Globus pallidus (tissue), 1 donor: ENCODE results near the gene CDC42.
"Not testable (repeated sequence)": the region's sequence is repeated elsewhere in the genome, so short reads cannot be mapped to it uniquely, and the experiment has no call there.

ENCODE experiments used
- DNase-seq: peaks from one replicate; pipeline ENCODE4 v3.0.0-alpha.2; 2015; ENCODE audit warnings: low spot score

Gene CDC42

DNA sequence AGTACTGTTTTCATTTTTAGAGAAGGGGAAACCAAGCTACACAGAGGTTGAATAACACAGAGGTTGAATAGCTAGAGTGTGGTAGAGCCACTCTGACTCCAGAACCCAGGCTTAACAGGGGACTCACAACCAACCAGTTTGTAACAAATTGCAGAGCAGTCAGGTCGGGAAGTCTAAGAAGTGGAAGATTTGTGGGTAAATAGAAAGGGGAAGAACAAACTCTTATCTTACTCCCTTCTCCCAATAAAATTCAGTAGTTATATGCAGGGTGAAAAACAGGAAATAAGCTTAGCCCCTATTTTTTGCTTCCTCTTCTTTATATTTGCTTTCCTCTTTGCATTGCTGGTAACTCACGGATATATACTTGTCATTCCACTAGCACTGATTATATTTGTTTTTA is 23.2 kb downstream of the CDC42 start:
- DNase-seq = no peak

DNA sequence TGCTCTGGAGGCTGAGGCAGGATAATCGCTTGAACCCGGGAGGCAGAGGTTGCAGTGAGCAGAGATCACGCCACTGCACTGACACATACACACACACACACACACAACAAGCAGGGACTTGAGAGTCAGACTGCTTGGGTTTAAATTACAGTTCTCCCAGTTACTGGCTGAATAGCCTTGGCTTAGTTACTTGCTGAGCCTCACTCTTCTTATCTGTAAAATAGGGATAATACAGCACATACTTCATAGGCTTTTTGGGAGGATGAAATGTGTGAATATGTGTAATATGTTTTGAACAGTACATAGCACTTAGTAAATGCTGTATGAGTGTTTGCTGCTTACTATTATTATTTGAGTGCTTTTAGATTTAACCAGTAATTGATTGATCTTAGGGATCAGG is 23.8 kb downstream of the CDC42 start:
- DNase-seq = no peak

DNA sequence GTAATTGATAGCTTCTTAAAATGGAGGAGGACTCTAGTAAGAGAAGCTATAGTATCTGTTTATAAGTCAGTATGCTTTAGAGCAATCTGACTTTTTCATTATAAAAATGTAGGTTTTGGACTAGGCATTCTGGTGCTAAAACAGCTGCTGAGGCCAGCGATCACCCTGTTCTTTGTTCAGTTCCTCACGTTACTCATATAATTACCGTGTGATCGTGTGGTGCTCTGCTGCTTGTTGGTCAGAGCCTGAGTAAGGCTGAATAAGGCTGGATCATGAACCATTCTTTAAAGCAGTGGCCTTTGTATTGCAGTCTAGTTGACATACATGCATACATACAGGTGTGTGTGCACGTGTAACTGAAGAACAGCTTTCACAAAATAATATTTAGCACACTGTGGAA is 25.2 kb downstream of the CDC42 start:
- no peak for DNase-seq

DNA sequence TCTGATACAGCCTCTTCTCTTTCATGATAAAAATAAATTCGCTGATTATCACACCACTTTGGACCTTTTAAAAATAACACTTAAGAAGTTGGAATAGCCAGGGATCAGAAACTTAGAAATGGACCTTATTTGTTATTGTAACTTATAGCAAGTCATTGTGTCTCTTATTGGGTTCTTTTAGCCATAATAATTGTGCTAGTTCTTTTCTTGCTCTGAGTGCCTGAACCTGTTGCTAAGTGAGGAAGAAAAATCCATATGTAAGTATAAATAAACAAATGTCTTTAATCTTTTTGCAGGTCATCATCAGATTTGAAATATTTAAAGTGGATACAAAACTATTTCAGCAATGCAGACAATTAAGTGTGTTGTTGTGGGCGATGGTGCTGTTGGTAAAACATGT is 25.6 kb downstream of the CDC42 start:
- no peak for DNase-seq

DNA sequence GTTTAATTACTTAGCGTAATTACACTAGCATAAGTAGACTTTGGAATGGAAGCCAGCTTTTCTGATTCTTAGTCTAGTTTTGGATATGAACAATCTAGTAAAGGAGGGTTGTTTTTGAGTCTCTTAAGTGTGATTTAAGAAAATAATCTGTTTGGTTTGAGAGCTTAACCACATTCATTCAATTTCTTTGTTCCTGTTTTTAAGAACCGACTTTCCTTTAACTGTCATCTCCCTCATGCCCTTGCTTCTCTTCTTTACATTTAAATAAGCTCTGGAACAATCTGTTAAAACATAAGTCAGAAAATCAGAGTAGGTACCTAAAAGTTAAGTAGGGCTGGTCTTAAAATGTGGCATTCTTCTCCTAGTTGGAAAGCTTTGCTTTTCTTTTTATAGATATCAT is 27.7 kb downstream of the CDC42 start:
- DNase-seq = no peak

DNA sequence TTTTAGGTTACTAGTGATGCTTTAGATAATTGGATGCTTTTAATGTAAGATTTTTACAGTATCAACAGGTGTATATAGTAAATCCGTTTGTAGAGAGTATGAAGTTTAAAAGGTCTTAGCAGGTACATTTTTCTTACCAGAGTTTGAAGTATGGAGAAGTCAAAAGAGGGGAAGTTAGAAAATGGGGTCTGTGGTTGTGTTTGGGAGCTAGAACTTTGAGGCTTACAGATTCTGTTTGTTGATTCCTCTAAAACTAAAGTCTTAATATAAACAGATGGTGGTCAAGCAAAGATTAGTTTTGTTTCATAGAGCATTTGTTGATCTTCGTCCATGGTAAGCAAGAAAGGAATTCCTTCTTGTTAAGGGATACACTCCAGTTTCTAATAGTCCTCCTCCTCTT is 35.8 kb downstream of the CDC42 start:
- no peak for DNase-seq

DNA sequence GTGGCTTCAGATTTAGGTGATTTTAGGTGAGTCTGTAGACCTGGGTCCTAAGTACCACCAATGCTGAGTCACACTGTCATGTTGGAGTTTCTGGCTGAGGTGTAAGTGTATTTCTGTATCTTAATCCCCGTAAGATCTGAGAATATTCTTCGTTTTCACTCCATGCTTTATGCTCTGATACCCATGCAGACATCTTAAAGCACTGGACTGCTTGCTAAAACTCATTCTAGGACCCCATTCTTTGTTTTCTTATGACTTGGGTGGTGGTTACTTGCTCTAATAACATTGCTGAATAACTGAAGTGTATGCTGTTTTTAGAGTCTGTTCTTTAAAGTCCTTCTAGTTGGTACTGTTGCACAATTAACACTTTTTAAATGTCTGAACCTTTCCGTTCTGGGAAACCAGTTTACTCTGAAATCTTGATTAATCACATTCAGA is 36.6 kb downstream of the CDC42 start:
- DNase-seq = no peak

DNA sequence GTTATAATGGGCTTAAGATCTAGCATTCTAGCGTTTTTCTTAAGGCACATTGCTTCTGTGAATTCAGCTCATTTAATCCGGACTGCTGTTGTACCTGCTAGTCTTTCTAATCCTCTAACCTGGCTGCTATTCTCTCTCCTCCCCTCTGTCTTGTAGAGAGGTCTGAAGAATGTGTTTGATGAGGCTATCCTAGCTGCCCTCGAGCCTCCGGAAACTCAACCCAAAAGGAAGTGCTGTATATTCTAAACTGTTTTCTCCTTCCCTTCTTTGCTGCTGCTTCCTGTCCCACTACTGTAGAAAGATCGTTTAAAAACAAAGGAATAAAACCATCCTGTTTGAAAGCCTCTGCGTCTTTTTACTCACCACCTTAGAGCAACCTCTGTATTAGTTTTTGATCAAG is 37.3 kb downstream of the CDC42 start:
- DNase-seq = no peak

DNA sequence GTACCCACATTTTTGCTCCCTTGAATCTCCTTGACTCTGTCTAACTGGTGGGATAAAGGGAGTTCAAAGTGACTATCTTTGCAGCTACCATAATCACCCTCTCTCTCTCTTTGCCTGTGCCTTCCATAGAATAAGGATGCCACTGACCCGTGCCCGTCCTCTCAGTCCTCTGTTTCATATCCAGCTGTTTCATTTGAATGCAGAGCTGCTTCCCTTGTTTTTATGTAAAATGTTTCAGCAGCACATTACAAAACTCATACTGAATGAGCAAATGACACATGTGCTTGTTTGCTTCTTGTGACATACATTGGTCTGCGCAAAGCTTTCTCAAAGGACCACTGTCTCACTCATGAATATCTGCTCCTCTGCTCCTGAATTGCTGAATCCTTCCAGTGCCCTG is 38.4 kb downstream of the CDC42 start:
- no peak for DNase-seq

DNA sequence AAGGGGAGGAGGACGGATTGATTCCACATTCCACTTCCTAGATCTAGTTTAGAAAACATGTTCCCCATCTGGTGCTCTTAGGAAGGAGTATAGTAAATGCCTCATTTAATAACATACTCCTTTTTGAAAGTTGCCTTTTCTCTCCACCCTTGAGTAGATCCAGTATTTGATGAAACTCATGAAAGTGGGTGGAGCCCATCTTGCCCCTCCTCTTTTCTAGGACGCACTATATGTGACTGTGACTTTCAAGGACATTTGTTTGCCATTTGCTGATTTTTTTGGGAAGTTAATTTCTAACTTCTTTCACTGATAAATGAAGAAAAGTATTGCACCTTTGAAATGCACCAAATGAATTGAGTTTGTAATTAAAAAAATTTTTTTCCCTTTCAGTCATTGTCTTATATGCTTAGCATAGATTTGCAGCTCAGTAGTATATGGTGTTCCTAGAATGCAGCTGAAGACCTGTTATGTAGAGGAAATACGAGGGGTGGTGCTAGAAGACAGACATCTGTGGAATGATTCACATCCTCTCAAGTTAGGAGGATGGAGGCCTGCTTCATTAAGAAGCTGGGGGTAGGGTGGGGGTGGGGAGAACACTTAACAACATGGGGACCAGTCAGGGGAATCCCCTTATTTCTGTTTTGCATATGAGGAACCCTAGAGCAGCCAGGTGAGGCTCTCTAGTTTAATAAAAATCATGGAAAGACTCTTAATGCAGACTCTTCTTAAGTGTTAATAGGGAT is 39.7 kb downstream of the CDC42 start:
- not testable (repeated sequence) for DNase-seq

DNA sequence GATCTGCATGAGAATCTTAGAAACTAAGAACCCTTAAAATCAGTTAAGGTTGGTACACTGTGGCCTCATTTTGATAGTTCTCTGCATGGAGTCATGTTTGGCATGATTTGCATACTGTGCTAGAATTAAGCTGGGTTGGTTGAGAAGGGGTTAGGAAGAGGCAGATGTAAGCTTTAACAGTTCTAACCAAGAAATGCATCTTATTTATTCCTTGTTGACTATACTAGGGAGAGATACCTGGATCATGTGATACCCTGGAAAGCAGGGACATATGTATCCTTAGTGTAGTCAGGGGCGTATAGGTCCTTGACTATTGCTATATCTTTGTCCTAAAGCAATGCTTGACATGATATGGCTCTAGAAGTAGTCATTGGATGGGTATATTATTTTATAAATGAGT is 41.0 kb downstream of the CDC42 start:
- DNase-seq = no peak

DNA sequence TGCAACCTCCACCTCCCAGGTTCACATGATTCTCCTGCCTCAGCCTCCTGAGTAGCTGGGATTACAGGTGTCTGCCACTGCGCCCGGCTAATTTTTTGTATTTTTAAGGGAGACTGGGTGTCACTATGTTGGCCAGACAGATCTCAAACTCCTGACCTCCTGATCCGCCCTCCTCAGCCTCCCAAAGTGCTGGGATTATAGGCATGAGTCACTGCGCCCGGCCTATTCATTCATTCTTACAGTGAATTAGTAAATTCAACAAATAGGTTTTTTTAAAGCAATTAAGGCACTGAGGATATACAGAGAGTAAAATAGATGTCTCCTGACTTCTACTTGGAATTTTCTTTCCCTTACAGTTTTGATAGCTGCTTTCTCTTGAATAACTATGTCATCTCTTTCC is 43.5 kb downstream of the CDC42 start:
- DNase-seq = no peak

DNA sequence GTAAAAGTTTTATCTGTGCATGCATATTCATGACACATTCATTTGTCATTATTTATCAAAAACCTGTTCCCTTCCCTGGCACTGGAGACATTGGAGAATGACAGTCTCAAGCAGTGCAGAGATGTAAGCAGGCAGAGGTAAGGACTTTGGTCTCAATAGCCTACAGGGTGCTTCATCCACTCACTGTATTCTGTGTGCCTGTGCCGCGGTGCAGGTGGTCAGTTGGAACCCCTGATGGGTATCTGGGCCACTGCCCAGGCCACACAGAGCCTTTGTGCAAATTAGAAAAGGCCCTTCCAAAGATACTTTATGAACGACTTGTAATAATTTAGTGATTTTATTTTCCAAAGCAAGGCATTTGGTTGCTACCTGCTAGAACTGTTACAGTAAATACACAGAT is 44.0 kb downstream of the CDC42 start:
- DNase-seq = no peak

DNA sequence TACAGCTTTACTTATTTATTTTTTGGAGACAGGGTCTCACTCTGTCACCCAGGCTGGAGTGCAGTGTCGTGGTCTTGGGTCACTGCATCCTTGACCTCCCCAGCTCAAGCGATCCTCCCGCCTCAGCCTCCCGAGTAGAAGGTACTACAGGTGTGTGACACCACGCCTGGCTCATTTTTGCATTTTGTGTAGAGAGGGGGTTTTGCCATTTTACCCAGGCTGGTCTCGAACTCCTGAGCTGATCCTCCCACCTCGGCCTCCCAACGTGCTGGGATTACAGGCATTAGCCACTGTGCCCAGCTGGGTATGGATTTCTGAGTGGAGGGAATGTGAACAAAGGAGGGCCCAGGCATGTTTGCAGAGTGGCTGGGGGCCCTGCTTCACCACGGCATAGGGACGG is 46.2 kb downstream of the CDC42 start:
- DNase-seq = no peak

DNA sequence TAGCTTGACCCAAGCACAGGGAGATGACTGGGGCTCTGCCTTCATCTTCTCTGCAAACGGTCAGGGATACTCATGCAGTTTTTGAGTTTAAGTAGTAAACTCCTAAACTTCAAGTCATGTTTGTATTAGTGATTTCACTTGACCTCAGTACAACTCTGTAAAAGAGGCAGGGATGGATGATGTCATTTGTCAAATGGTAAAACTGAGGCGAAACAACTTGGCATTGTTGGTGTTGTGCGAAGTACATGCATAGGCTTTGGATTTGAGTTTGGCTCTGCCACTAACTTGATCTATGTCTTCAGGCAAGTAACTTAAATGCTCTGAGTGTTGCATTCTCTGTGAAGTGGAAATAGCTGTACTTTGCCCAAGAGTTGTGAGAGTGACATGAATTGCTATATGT is 47.7 kb downstream of the CDC42 start:
- no peak for DNase-seq

DNA sequence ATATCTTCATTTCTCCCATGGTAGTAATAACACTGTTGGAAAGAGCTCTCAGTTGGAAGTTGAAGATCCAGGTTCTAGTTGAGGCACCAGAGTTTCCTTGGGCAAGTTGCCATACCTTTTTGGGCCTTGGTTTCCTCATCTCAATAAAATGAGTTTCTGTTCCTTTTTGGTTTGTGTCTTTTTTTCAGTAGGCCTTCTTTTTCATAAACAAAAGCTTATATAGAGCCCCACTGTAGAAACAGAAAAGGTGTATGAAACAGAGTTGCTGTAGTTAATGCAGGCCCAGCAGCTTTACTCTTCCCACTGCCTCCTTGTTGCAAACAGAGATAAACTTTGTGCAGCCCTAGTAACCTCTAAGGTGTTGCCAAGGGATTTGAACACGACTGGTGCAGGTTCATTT is 48.7 kb downstream of the CDC42 start:
- no peak for DNase-seq

DNA sequence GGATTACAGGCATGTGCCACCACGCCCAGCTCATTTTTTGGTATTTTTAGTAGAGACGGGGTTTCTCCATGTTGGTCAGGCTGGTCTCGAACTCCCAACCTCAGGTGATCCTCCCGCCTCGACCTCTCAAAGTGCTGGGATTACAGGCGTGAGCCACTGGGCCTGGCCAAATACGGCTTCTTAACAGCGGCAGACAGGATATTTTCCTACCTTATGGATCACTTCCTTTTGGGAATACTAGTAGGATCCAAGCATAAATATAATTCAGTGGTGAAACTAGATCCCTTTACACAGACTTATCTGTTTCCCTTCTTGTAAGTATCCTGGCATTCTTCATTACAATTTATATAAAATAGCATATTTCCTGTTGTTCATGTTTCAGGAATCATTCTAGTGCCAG is 49.5 kb downstream of the CDC42 start:
- no peak for DNase-seq

DNA sequence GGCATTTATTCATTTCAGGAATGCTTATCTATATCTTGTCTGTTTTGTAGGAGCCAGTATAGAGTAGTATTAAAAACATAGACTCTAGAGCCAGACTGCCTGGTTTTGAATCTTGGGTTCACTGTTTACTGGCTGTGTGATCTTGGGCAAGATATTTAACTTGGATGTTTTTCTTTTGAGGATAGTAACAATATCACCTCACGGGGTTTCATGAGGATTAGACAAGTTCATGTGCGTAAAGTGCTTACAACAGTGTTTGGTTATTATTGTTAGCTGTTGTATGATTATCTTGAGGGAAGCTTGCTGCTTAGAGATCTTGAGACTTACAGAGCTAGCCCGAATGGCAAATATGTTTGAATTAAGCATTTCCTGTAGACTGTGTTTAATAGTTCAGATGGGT is 50.2 kb downstream of the CDC42 start:
- no peak for DNase-seq

DNA sequence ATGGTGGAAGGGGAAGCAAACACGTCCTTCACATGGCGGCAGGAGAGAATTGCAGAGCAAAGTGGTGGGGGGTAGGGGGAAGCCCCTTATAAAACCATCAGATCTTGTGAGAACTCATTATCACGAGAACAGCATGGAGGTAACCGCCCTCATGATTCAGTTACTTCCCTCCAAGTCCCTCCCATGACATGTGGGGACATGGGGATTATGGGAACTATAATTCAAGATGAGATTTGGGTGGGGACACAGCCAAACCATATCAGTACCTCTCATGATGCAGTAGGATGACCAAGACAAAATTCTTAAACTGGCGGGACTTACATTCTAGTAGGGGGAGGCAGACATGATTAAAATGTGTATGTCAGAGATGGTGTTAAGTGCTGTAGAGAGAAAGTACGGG is 51.6 kb downstream of the CDC42 start:
- no peak for DNase-seq

DNA sequence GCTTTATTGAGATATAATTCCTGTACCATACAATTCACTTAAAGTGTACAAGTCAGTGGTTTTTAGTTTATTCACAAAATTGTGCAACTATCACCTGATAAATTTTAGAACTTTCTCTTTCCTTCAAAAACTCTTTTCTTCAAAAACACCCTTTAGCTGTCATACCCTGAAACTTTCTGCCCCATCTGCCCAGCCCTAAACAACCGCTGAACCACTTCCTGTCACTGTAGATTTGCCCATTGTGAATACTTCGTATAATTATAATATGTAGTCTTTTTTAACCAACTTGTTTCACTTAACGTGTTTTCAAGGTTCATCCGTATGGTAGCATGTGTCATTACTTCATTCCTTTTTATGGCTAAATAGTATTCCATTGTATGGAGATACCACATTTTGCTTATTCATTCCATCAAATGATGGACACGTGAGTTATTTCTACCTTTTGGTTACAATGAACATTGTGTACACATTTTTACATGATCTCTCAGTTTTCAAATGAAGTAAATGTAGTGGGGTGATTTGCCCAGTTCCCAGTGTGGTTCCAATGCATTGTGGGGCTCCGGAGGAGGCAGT is 52.4 kb downstream of the CDC42 start:
- no peak for DNase-seq

DNA sequence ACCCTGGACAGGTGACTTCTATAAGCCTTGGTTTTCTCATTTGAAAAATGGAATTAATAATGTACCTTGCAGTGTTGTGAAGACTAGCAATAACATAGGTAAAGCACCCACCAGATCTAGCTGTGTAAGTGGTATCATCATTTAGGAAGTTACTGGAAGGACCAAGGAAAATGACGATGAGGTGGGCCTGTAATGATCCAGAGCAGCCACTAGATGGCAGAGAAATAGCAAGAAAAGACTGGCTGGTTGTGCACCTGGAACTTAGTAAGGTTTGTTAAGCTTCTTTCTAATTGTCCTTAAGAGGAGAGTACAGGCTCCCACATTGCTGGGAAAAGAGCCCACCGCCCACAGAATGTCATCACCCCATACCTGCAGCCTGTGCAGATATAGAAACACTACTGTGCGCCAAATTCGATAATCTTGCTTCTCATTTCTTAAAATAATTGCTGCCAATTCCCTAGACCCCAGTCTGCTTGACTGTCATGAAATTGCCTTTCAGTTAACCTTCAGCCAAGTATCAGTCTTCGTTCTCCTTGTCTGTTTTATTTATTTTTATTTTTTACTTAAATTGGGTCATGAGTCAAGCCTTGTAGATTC is 53.2 kb downstream of the CDC42 start:
- no peak for DNase-seq

DNA sequence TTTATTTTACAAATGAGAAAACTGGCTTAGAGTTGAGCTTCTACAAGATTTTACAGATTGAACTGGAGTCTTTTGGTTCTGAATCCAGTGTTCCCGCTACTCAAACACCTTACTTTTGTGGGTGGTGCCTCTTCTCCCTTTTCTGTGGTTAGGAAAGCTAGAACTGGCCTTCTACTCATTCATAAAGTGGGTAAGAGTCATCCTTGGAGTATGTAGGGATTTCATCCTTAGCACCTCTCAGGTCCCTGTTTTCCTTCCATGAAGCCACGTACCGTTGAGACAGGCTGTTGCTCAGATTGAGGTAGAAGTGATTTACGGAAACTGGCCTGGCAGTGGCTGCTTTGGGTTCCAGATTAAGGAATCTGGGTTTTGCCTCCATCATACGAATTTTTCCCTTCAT is 54.6 kb downstream of the CDC42 start:
- DNase-seq = no peak

DNA sequence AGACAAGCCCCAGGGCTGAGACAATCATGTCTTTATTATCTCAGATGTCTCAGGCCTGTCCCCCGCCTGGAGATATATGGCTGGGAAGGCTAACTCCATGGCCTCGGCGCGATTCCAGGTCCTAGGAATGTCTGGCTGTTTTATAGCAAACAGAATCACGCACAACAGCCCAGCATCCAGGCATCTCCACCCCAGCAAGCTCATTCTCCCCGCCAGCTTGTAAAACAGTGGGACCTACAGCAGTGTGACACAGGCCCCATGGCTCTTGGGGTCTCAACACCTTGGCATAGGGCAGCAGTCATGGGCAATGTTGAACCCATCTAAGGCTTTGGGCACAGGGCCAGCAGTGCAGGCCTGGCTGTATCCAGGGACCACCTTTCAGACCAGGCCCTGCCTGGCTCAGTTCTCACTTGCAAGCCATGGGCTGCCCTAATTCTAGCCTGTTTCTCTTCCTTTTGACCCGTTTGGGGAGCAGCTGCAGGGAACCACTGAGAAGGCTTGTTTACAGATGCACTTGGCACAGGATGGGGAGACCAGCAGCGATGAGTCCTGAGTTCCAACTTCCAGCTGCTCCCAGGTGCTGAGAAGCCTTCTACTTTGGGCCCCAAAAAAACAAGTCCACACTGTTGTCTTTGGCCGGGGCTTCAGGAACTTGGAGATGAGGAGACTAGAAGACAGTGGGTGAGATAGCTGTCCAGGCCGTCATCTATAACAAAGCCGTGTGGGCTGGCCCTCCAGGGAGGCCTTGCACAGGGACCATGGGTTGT is 56.0 kb downstream of the CDC42 start:
- no peak for DNase-seq
